SK-N-SH treated with all-trans-retinoic acid at 6 μM for 48 hours (cell line): ENCODE data around the gene SLC7A8.

ENCODE experiments used
- ARNTL ChIP-seq: fragments of 450-650 bp; formaldehyde crosslinking; IDR thresholded peaks from 2 replicates; pipeline ENCODE4 v1.5.0; 2020; ENCODE audit warnings: low read depth, mild to moderate bottlenecking, moderate library complexity, borderline replicate concordance
- BACH2 ChIP-seq: fragments of 250-450 bp; sonication (Bioruptor Pico); IDR thresholded peaks from 2 replicates; pipeline ENCODE4 v1.9.0; 2021; ENCODE audit warnings: mild to moderate bottlenecking, borderline replicate concordance
- CSDC2 ChIP-seq: fragments of 250-450 bp; sonication (Bioruptor Pico); IDR thresholded peaks from 2 replicates; pipeline ENCODE4 v1.5.0; 2020; ENCODE audit warnings: mild to moderate bottlenecking, moderate library complexity
- GLIS3 ChIP-seq: fragments of 250-450 bp; sonication (Bioruptor Pico); IDR thresholded peaks from 2 replicates; pipeline ENCODE4 v1.5.0; 2020; ENCODE audit warnings: mild to moderate bottlenecking, moderate library complexity
- ZC3H10 ChIP-seq: fragments of 250-450 bp; sonication (Bioruptor Pico); IDR thresholded peaks from 2 replicates; pipeline ENCODE4 v1.5.1; 2021; ENCODE audit warnings: mild to moderate bottlenecking, moderate library complexity
- ZFP3 ChIP-seq: fragments of 250-450 bp; sonication (Bioruptor Pico); IDR thresholded peaks from 2 replicates; pipeline ENCODE4 v1.5.0; 2020; ENCODE audit warnings: mild to moderate bottlenecking, moderate library complexity
- ZFP30 ChIP-seq: fragments of 450-650 bp; formaldehyde crosslinking; IDR thresholded peaks from 2 replicates; pipeline ENCODE4 v1.5.0; 2022; ENCODE audit warnings: mild to moderate bottlenecking, moderate library complexity
- ZNF565 ChIP-seq: fragments of 450-650 bp; formaldehyde crosslinking; conservative IDR thresholded peaks from 2 replicates; pipeline ENCODE4 v1.5.0; 2020; ENCODE audit warnings: low read depth, mild to moderate bottlenecking, moderate library complexity
- ZNF70 ChIP-seq: fragments of 450-650 bp; formaldehyde crosslinking; IDR thresholded peaks from 2 replicates; pipeline ENCODE4 v1.5.0; 2020; ENCODE audit warnings: mild to moderate bottlenecking, moderate library complexity
- TF ChIP-seq, protein P1 (sequence below): fragments of 250-450 bp; sonication (Bioruptor Pico); IDR thresholded peaks from 2 replicates; pipeline ENCODE4 v1.8.0; 2021; ENCODE audit warnings: low read depth, mild to moderate bottlenecking, moderate library complexity, borderline replicate concordance
- TF ChIP-seq, protein P2 (sequence below): fragments of 250-450 bp; sonication (Bioruptor Pico); IDR thresholded peaks from 2 replicates; pipeline ENCODE4 v1.8.0; 2020; ENCODE audit warnings: mild to moderate bottlenecking, moderate library complexity, borderline replicate concordance
- TF ChIP-seq, protein P3 (sequence below): fragments of 250-450 bp; sonication (Bioruptor Pico); IDR thresholded peaks from 2 replicates; pipeline ENCODE4 v1.5.1; 2020; ENCODE audit warnings: low read depth, mild to moderate bottlenecking, moderate library complexity
- TF ChIP-seq, protein P4 (sequence below): fragments of 250-450 bp; sonication (Bioruptor Pico); IDR thresholded peaks from 2 replicates; pipeline ENCODE4 v1.5.0; 2020; ENCODE audit warnings: mild to moderate bottlenecking, moderate library complexity

DNA sequence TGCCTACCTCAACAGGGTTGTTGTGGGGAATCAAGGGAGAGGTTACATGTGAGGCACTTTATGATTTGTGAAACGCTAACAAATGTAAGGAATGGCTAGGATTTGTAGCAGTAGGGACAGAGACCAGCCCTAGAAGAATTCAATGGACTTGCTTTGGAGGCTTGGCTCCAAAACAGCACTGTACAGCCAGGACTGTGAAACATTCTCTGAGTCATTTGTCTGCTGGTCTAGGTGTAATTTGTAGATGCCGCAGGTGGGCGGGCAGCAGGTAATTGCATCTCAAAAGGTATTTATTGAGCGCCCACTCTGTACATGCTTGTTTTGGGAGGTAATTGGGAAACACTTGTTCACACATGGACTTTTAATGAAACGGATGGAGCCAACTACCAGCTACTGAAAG, 11.4 kb downstream of the SLC7A8 start:
- no peak for TF ChIP-seq ZNF70 (CRISPR knock-in tag)
- TF ChIP-seq ZC3H10 (CRISPR knock-in tag): no peak
- TF ChIP-seq ZNF565 (CRISPR knock-in tag): no peak
- TF ChIP-seq ZFP3 (CRISPR knock-in tag): no peak
- TF ChIP-seq, protein P1, sequence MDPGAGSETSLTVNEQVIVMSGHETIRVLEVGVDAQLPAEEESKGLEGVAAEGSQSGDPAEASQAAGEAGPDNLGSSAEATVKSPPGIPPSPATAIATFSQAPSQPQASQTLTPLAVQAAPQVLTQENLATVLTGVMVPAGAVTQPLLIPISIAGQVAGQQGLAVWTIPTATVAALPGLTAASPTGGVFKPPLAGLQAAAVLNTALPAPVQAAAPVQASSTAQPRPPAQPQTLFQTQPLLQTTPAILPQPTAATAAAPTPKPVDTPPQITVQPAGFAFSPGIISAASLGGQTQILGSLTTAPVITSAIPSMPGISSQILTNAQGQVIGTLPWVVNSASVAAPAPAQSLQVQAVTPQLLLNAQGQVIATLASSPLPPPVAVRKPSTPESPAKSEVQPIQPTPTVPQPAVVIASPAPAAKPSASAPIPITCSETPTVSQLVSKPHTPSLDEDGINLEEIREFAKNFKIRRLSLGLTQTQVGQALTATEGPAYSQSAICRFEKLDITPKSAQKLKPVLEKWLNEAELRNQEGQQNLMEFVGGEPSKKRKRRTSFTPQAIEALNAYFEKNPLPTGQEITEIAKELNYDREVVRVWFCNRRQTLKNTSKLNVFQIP: no peak
- TF ChIP-seq ARNTL (CRISPR knock-in tag): no peak
- no peak for TF ChIP-seq ZFP30 (CRISPR knock-in tag)
- TF ChIP-seq, protein P2, sequence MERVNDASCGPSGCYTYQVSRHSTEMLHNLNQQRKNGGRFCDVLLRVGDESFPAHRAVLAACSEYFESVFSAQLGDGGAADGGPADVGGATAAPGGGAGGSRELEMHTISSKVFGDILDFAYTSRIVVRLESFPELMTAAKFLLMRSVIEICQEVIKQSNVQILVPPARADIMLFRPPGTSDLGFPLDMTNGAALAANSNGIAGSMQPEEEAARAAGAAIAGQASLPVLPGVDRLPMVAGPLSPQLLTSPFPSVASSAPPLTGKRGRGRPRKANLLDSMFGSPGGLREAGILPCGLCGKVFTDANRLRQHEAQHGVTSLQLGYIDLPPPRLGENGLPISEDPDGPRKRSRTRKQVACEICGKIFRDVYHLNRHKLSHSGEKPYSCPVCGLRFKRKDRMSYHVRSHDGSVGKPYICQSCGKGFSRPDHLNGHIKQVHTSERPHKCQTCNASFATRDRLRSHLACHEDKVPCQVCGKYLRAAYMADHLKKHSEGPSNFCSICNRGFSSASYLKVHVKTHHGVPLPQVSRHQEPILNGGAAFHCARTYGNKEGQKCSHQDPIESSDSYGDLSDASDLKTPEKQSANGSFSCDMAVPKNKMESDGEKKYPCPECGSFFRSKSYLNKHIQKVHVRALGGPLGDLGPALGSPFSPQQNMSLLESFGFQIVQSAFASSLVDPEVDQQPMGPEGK (CRISPR knock-in tag): no peak
- no peak for TF ChIP-seq CSDC2
- TF ChIP-seq, protein P3, sequence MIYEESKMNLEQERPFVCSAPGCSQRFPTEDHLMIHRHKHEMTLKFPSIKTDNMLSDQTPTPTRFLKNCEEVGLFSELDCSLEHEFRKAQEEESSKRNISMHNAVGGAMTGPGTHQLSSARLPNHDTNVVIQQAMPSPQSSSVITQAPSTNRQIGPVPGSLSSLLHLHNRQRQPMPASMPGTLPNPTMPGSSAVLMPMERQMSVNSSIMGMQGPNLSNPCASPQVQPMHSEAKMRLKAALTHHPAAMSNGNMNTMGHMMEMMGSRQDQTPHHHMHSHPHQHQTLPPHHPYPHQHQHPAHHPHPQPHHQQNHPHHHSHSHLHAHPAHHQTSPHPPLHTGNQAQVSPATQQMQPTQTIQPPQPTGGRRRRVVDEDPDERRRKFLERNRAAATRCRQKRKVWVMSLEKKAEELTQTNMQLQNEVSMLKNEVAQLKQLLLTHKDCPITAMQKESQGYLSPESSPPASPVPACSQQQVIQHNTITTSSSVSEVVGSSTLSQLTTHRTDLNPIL: no peak
- TF ChIP-seq, protein P4, sequence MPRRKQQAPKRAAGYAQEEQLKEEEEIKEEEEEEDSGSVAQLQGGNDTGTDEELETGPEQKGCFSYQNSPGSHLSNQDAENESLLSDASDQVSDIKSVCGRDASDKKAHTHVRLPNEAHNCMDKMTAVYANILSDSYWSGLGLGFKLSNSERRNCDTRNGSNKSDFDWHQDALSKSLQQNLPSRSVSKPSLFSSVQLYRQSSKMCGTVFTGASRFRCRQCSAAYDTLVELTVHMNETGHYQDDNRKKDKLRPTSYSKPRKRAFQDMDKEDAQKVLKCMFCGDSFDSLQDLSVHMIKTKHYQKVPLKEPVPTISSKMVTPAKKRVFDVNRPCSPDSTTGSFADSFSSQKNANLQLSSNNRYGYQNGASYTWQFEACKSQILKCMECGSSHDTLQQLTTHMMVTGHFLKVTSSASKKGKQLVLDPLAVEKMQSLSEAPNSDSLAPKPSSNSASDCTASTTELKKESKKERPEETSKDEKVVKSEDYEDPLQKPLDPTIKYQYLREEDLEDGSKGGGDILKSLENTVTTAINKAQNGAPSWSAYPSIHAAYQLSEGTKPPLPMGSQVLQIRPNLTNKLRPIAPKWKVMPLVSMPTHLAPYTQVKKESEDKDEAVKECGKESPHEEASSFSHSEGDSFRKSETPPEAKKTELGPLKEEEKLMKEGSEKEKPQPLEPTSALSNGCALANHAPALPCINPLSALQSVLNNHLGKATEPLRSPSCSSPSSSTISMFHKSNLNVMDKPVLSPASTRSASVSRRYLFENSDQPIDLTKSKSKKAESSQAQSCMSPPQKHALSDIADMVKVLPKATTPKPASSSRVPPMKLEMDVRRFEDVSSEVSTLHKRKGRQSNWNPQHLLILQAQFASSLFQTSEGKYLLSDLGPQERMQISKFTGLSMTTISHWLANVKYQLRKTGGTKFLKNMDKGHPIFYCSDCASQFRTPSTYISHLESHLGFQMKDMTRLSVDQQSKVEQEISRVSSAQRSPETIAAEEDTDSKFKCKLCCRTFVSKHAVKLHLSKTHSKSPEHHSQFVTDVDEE (CRISPR knock-in tag): no peak
- TF ChIP-seq BACH2 (CRISPR knock-in tag): no peak
- TF ChIP-seq GLIS3: no peak
